HG03457 (cell line): ENCODE measurements around the gene DNAAF9.

Source experiments
- ATAC-seq: cut with Tn5 transposase; IDR thresholded peaks from one replicate; pipeline ENCODE4 v1.9.1; 2021; ENCODE audit warnings: moderate number of reproducible peaks; ENCODE audit not compliant: unreplicated experiment

The DNAAF9 gene

DNA sequence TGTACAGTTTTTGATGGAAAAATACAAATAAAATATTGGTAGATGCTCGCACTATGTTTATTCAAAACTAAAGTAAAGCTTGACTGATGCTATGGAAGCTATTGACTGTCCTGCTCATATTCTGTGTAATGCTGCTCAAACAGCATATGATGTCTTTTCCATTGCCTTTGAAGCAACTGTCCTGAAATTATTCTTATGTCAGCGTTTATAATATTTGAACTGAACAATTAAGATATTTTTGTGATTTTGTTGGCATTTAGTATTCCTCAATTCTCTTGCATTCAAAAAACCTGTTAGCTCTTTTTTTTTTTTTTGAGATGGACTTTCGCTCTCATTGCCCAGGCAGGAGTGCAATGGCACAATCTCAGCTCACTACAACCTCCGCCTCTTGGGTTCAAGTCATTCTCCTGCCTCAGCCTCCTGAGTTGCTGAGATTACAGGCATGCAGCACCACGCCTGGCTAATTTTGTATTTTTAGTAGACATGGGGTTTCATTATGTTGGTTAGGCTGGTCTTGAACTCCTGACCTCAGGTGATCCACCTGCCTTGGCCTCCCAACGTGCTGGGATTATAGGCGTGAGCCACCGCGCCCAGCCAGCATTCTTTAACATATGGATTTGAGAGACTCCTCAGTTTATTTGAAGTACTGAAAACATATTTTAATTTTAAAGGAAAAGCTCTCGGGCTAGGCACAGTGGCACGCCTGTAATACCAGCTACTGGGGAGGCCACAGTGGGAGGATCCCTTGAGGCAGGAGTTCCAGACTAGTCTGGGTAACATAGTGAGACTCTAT lies 5.3 kb upstream of the DNAAF9 start:
- ATAC-seq, result no peak

DNA sequence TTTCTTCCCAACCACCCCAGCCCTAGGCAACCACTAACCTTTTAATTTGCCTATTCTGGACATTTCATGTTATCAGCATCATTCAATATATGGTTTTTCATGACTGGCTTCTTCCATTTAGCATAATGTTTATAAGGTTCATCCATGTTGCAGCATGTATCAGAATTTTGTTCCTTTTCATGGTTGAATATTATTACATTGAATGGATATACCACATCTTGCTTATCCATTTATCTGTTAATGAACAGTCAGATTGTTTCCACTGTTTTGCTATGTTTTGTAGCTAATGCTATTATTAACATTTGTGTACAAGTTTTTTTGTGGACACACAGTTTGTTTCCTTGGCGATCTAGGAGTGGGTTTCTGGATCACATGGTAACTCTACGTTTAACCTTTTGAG lies 3.0 kb upstream of the DNAAF9 start:
- ATAC-seq, result no peak

DNA sequence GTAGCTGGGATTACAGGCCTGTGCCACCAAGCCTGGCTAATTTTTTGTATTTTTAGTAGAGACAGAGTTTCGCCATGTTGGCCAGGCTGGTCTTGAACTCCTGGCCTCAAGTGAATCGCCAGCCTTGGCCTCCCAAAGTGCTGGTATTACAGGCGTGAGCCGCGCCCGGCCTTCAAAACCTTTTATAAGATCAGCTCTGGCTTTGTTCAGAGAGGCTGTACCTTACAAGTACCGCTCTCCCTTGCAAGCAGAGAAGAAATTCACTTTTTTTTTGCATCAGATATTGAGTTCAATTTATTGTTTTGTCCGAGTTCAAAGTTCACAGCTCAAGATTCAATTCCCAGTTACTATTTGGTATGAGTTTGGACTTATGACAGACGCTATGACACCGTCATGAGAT lies 1.9 kb upstream of the DNAAF9 start:
- no peak for ATAC-seq

DNA sequence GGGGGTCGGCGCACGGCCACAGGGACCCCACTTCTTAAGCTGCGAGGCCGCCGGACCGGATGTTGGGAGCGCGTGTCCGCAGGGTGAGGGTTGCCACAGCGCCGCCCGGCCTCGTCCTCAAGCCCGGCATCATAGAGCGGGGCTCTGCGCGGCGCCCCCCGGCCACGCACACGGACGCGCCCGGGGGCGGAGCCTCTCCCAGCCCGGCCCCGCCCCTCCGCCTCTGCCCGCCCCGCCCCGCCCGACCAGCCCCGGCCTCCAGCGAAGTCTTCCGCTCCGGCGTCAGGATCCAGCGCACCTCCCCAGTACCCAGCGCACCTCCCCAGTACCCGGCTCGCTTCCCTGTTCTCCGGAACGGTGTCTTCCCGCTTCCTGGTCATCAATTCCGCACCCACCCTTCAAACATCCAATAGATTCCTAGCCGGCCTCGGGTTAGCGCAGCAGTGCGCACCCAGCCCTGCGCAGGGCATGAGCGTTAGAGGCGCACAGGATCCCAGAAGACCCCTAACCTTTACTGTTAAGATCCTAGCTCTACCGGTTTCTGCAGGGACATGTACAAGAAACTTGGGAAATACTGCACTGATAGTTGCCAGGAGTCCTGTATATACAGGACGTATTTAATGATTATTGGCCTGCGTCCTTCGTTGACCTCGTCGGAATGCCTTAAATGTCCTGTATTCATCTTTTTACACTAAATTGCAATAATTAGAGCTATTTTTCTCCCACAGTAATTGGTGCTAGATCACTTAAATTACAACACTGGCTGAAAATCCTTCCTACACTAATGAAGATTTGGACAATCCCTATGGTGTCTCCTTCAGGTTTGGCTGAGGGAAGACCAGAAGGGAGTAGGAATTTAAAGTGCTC lies 535 bp upstream of the DNAAF9 start:
- ATAC-seq, result no peak

DNA sequence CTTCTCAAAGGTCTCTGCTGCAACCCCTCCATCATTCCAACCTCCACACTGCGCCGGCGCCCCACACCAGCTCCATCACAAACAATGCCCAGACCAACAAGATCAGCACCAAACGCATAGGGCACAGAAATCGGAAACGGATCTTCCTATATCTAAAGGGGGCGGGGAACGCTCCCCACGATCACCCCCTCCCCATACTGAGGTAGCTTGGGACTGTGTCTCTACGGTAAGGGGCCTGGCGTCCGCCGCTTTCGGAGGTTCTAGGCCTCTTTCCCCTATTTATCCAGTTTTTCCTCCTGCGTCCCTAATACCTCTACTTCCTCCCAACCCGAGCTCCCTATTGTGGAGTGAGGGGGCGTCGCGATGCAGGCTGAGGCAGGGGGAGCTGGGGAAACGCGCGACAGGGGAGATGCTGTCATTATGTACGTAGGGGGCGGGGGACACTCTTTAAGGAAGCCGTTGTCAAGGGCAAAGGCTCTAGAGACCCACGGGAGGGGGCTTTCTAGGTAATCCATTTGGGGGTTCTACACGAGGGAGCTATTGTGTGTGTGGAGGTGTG lies 909 bp downstream of the DNAAF9 start:
- no peak for ATAC-seq

DNA sequence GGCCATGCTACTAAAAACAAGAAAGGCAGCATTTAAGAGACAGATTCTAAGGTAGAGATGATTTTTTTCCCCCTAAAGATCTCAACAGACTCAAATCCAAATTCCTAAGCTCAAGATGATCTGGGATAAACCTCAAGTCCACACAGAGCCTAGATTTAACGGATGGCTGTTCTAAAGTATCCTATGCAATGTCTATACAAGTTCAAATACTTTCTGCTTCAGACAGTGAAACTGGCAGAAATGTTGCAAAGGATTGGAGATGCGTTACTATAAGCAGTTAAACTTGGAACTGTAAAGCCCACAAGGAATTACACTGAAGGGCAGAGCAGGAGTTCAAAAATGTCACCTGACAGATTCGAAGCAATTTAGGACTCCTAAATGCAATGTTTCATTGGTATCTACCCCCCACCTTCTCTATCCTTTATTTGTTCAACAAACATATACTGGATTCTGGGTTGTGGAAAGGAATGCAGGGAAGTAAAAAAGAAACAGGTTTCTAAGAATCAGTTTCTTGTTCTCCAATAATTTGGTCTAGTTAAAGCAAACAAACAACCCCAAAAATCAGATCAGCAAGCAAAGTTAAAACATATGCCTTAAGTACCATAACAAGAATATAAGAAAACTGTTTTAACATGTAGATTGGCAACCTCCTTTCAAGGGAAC lies 1.6 kb downstream of the DNAAF9 start:
- no peak for ATAC-seq

DNA sequence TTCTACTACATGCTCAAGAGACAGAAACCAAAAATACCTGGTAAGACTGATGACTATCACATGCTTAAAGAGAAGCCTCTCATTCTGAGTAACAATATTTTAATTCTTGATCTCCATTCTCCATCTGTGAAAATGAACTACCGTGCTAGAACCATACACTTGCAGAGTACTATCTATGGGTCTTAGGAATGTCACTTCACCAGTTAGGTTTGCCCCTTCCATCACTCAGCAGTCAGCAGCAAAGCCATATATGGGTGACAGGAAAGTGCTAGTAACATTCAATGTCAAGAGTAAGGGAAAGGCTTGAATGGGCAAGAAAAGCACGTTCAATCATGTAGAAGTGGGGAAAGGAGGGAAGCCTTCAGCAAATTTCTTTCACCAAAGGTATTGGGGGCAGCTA lies 2.3 kb downstream of the DNAAF9 start:
- ATAC-seq, result no peak

DNA sequence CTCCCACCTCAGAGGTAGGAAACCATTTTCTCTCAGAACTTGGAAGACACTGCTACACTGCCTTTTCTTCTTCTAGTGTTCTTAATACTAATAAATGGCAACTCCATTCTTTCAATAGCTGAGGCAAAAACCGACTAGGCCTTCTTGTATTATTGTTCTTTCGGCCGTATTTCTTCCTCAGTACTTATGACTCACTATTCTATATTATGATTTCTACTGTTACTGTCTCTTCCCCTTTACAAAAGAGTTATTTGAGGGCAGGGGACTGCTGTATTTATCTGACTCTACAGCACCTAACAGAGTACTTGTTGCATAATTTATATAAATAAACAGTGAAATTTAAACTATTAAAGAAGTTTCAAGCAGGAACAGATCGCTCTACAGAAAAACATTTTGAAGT lies 3.1 kb downstream of the DNAAF9 start:
- ATAC-seq, result no peak

DNA sequence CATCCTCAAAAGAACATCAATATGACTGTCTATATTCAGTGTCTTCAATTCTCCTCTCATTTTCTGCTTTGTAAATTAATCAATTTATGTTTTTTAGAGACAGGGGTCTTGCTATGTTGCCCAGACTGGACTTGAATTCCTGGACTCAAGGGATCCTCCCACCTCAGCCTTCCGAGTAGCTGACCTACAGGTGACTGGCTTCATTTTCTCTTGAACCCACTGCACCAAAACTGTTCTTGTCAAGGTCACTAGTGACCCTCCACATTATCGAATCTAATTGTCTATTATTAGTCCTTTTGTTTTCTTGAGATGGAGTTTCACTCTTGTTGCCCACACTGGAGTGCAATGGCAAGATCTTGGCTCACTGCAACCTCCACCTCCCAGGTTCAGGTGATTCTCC lies 3.7 kb downstream of the DNAAF9 start:
- ATAC-seq, result no peak

DNA sequence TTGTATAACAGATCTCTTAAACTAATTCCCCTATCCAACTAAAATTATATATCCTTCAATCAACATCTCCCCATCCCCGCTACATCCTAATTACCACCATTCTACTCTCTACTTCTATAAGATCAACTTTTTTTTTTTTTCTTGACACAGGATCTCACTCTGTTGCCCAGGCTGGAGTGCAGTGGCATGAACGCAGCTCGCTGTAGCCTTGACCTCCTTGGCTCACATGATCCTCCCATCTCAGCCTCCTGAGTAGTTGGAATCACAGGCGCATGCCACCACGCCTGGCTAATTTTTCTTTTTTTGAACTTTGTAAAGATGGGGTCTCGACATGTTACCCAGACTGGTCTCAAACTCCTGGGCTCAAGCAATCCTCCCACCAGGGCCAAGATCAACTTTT lies 5.0 kb downstream of the DNAAF9 start:
- ATAC-seq, result no peak

DNA sequence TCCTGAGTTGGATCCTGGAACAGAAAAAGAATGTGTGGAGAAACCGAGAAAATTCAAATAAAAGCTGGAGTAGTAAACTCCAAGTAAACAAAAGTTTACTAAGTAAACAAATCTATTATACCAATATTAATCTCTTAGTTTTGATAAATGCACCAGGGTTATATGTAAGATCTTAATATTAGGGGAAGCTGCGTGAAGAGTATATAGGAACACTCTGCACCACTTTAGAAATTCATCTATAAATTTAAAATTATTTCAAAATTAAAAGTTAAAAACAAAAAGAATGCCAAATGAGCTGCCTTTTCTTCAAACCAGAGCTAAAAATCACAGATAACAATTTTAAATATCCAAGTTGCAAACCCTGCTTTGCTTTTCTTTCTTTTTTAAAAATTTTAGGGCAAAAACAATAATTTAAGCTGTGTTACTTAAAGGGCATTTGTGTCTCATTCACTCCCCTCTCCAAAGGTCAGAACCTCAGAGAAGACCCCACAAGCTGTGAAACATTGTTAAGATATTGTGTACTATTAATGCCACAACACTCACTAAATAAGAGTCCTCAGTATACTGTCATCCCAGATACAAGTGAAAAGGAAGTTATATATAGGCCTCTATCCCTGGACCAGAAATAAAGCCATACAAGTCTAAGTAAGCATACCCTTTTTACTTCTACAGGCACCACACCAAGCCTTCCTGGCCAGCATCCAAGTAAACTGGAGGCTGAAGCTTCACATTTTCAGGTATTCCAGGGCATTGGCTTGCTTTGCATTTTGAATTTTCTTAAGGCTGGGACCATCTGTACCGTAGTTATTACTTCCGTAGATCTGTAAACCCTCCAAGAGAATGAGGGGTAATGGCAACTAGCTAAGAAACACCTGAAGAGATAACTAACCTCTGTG lies 7.0 kb downstream of the DNAAF9 start:
- ATAC-seq, result no peak

DNA sequence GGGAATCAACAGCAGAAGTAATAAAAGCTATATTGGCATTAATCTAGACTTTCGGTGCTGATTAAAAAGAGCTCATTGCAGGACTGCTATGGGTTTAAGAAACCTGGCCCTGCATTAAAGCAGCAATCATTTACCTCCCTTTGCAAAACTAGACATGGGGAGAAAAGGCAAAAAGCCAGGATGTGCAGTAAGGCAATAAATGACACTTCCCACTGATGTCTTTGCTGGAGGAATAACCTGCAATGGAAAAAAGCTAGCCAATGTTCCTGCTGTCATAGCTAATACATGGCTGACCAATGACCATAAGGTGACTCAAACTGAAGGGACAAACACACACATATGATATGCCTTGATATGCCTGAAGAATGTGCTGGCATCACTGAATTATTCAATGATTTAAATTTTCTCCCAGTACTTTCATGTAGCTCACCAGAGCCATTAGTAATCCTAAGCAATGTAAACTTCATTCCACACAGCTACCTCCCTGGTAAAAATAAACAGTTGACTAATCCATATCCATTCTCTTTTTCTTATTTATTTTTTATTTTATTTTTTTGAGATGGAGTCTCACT lies 8.7 kb downstream of the DNAAF9 start:
- ATAC-seq, result no peak

DNA sequence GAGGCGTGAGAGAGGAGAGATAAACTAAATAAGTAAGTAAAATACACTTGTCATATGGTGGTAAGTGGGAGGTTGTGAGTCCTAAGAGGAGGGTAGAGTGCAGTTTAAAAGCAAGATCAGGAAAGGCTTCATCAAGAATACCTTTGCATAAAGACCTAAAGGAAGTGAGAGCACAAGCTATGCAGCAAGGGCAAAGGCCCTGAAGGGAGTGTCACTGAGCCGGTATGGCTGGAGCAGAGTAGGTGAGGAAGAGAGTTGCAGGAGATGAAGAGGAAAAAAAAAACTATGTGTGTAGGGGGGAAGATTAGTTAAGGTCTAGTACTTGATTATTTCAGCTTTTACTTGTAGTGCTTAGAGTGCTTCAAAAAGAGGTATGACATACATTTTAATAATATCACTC lies 11.0 kb downstream of the DNAAF9 start:
- no peak for ATAC-seq

DNA sequence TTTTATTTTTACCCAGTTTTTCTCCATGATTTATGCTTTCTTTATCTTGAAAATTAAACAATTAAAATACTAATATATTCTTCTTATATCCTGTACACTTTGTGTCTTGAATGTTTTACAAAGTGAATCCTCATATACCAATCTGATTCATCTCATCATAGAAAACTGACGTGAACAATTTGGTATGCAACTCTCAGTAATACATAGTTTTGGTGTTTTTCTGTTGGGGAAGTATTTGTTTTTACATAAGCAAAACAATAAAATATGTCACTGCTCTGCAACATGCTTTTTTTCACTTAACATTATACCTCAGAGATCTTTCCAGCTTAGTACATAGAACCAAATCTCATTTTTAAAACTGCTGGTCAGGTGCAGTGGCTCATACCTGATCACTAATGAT lies 14.7 kb downstream of the DNAAF9 start:
- ATAC-seq, result no peak

DNA sequence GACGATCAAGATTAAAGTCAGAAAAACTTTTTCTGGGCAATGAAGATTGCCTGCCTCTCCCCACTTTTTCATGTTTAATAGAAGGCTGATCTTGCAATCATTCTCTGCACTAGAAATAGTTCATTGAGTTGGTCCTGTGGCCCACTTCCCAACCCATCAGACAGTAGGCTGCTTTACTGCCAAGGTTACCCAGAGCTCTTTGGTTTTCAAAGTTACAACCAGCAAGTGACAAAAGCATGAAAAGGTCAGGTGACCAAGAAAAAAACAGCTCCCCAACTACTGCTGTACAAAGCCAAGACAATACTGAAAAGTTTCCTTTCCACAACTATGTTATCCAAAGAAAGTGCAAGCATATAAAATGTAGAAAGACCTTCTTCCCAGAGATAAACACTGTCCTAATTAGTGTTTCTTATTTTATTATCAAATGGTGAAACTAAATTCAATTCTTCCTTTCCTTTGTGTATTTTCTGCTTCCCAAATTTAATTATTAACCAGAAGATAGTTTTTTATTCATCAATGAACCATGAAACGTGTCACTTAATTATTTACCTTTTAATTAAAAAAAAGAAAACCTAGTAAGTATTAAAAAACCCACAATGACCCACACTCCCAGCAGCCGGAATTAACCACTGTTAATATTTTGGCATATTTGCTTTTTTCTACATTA lies 16.6 kb downstream of the DNAAF9 start:
- no peak for ATAC-seq

DNA sequence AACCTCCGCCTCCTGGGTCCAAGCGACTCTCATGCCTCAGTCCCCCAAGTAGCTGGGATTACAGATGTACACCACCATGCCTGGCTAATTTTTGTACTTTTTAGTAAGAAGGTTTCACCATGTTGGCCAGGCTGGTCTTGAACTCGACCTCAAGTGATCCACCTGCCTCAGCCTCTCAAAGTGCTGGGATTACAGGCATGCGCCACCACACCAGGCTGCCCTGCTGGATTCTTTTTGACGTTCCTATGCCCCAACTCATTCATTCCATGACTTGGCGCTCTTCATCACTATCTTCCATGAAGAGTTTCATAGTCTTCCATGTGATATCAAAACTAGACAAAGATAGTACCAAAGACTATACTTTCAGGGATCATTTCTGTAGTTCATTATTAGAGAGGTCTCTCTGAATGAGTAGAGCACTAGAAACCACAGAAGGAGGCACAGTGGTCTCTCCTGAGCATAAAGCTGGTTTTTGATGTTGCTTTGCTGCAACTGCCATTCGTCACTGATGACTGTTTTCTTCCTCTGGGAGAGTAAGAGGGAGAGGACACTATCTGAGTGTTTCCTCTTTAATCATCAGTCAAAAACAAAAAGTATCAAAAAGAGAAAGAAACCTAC lies 23.5 kb downstream of the DNAAF9 start:
- ATAC-seq, result no peak

DNA sequence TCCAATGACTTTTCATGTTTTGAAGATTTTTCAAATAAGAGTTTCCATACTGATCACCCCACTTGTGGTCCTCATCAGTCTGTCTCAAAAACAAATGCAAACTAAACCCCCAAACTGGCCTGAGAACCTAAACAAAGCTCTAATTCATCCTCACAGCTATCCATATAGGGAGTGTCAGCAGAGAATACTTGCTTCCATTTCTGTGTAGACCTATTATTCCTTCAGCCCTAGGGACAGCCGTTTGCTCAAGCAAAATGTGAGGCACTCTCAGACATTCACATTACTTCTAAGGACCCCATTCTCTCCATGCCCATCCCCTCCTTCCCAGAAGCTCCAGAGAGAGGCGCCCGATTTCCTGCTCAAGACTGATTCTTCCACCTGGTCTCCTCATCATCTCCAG lies 24.6 kb downstream of the DNAAF9 start:
- ATAC-seq, result no peak

DNA sequence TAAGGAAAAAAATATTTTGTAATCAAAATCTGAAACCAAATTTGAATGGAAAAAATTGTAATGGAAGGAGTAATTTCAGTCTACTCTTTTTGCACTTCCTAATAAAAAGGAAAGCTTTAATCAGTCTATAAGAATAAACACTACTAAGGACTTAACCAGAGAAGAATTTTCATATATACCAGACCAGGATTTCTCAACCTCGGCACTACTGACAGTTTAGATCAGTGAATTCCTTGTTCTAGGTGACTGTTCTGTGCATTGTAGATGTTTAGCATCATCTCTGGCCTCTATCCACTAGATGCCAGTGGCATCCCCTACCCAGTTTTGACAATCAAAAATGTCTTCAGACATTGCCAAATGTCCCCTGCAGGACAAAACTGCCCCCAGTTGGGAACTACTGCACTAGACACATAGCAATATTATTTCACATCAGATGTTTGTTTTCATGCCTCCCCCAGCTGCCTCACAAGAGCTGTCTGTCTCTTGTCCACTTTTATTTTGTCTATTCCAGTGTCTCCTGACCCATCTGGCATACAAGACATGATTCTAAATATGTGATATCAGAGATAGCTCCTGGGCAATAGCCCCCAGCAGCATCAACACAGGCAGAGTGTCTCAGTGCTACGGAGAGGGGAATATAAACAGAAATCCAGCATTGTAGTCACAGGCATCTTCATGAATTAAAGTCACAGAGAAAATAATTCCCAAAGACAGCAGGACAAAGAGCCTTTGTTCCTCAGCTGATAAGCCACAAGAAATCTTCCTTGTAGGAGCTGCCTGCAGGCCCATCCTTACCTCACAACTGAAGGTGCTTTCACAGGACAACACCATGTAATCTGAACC lies 27.0 kb downstream of the DNAAF9 start:
- ATAC-seq, result no peak
